Calu3 (cell line): ENCODE measurements around the gene TNIP2. TPM values are rescaled to one million over a fixed set of nuclear protein-coding genes. Genes with fewer than 3 reads are reported as not detected.

Experiments used
- BruUV-seq: library from RNA; stranded (reverse); fragments of 400-500 nt; replicated peaks from 2 replicates; lab custom pipeline; 2021; lab: Mats Ljungman, UMichigan
- CTCF ChIA-PET: fragments of 300-600 bp; sonication (Branson Sonifier 250); formaldehyde crosslinking; loops from one replicate; lab custom pipeline; 2022; ENCODE audit warnings: antibody characterized with exemption; lab: Charles Lee
- DNase-seq: peaks from one replicate; pipeline ENCODE4 v3.0.0; 2022
- H3K27ac Mint-ChIP-seq: one replicate; pipeline ENCODE4 v1.8.0; 2022; ENCODE audit warnings: mixed read lengths; ENCODE audit not compliant: unreplicated experiment
- H3K27me3 Mint-ChIP-seq: one replicate; pipeline ENCODE4 v1.8.0; 2022; ENCODE audit warnings: mixed read lengths; ENCODE audit not compliant: unreplicated experiment
- H3K36me3 Mint-ChIP-seq: one replicate; pipeline ENCODE4 v1.8.0; 2022; ENCODE audit warnings: mild to moderate bottlenecking, moderate library complexity, mixed read lengths; ENCODE audit not compliant: insufficient read depth, unreplicated experiment
- H3K4me1 Mint-ChIP-seq: one replicate; pipeline ENCODE4 v1.8.0; 2022; ENCODE audit warnings: mild to moderate bottlenecking, low read depth, mixed read lengths; ENCODE audit not compliant: unreplicated experiment
- H3K4me3 Mint-ChIP-seq: one replicate; pipeline ENCODE4 v1.8.0; 2022; ENCODE audit warnings: mild to moderate bottlenecking, low read depth, moderate library complexity, mixed read lengths; ENCODE audit not compliant: unreplicated experiment
- H3K9me3 Mint-ChIP-seq: one replicate; pipeline ENCODE4 v1.8.0; 2022; ENCODE audit warnings: low read depth, mixed read lengths; ENCODE audit not compliant: unreplicated experiment
- CTCF ChIP-seq: fragments of 200-600 bp; IDR thresholded peaks from one replicate; pipeline ENCODE4 v1.8.0; 2022; ENCODE audit warnings: antibody characterized with exemption; ENCODE audit not compliant: unreplicated experiment
- intact Hi-C: fragments of 100-400 bp; cut with micrococcal nuclease; formaldehyde crosslinking; loops from one replicate; pipeline ENCODE4 v1.10.0; 2022; ENCODE audit not compliant: unreplicated experiment
- total RNA-seq: library from RNA; stranded (reverse); gene quantifications from 2 replicates; pipeline ENCODE4 v1.2.3, GENCODE V29; 2022

Gene TNIP2
- total RNA-seq, 1 experiment from 2014 or later: 18.7 TPM

- intact Hi-C loops: no loop called here
- CTCF ChIA-PET: no interaction called here
- TF ChIP-seq CTCF: no peak
- no peak for DNase-seq
- Mint-ChIP-seq H3K4me3 (no peak overlapping the region), H3K4me1 (no peaks in the 10 kb centered on the region), H3K27me3 (no peaks in the 10 kb centered on the region), H3K36me3 (no peaks in the 10 kb centered on the region), H3K9me3 (peaks cover 2% of the 10 kb centered on the region), H3K27ac (no peak overlapping the region)
- no TSS peak for BruUV-seq
Observed at GRCh38 chr4:2712261-2712842, 43.8 kb downstream of the TNIP2 start.

GRCh38 chr4:2702770-2703169 lies 53.4 kb downstream of the TNIP2 start:
- Mint-ChIP-seq H3K4me1 (no peaks in the 10 kb centered on the region), H3K36me3 (peaks cover 5% of the 10 kb centered on the region), H3K27ac (no peak overlapping the region), H3K27me3 (no peaks in the 10 kb centered on the region), H3K9me3 (no peaks in the 10 kb centered on the region), H3K4me3 (no peak overlapping the region)
- no TSS peak for BruUV-seq
- DNase-seq: no peak
- TF ChIP-seq CTCF: no peak
- CTCF ChIA-PET: no interaction called here
- intact Hi-C loops: no loop called here

GRCh38 chr4:2702361-2702760 lies 53.8 kb downstream of the TNIP2 start:
- CTCF ChIA-PET: no interaction called here
- no peak for DNase-seq
- H3K4me3 Mint-ChIP-seq: no peak overlapping the region
- intact Hi-C loops: no loop called here
- no TSS peak for BruUV-seq
- H3K27me3 Mint-ChIP-seq: no peaks in the 10 kb centered on the region
- H3K27ac Mint-ChIP-seq: no peak overlapping the region
- H3K9me3 Mint-ChIP-seq: no peaks in the 10 kb centered on the region
- no peaks in the 10 kb centered on the region for H3K4me1 Mint-ChIP-seq
- H3K36me3 Mint-ChIP-seq: peaks cover 5% of the 10 kb centered on the region
- no peak for TF ChIP-seq CTCF

GRCh38 chr4:2700031-2700430 lies 56.1 kb downstream of the TNIP2 start:
- TF ChIP-seq CTCF: no peak
- intact Hi-C loops: no loop called here
- Mint-ChIP-seq H3K4me3 (no peak overlapping the region), H3K27me3 (no peaks in the 10 kb centered on the region), H3K9me3 (no peaks in the 10 kb centered on the region), H3K36me3 (peaks cover 12% of the 10 kb centered on the region), H3K4me1 (no peaks in the 10 kb centered on the region), H3K27ac (no peak overlapping the region)
- CTCF ChIA-PET: no interaction called here
- no peak for DNase-seq
- BruUV-seq: no TSS peak
